NCI-H1694 (cell line): ENCODE data around the gene FOCAD.

Experiments used
- DNase-seq: peaks from one replicate; lab custom pipeline; 2025; lab: John Stamatoyannopoulos, UW

FOCAD gene

GRCh38 chr9:20880271-20880670 is 196.2 kb downstream of the FOCAD start:
- DNase-seq = no peak

GRCh38 chr9:20880675-20881074 is 196.6 kb downstream of the FOCAD start:
- no peak for DNase-seq

- peak; percentile 23 for DNase-seq
Observed at GRCh38 chr9:20884985-20885593, 201.0 kb downstream of the FOCAD start.

- no peak for DNase-seq
Observed at GRCh38 chr9:20898885-20899554, 215.0 kb downstream of the FOCAD start.

GRCh38 chr9:20903212-20903611 is 219.2 kb downstream of the FOCAD start:
- DNase-seq = no peak

- DNase-seq = no peak
Observed at GRCh38 chr9:20904995-20905394, 220.9 kb downstream of the FOCAD start.

- DNase-seq = no peak
Observed at GRCh38 chr9:20906326-20906725, 222.3 kb downstream of the FOCAD start.

- DNase-seq = no peak
Observed at GRCh38 chr9:20908461-20908860, 224.4 kb downstream of the FOCAD start.

- DNase-seq = no peak
Observed at GRCh38 chr9:20914556-20914955, 230.5 kb downstream of the FOCAD start.

GRCh38 chr9:20921362-20921761 is 237.3 kb downstream of the FOCAD start:
- DNase-seq = no peak

- no peak for DNase-seq
Observed at GRCh38 chr9:20925256-20926045, 241.4 kb downstream of the FOCAD start.

- no peak for DNase-seq
Observed at GRCh38 chr9:20929276-20929675, 245.2 kb downstream of the FOCAD start.

- no peak for DNase-seq
Observed at GRCh38 chr9:20930836-20931235, 246.8 kb downstream of the FOCAD start.

GRCh38 chr9:20940447-20941173 is 256.6 kb downstream of the FOCAD start:
- DNase-seq = no peak

- DNase-seq = peak; percentile 88
Observed at GRCh38 chr9:20941174-20941690, 257.2 kb downstream of the FOCAD start.

GRCh38 chr9:20944507-20944906 is 260.4 kb downstream of the FOCAD start:
- DNase-seq = no peak

- no peak for DNase-seq
Observed at GRCh38 chr9:20945269-20945668, 261.2 kb downstream of the FOCAD start.

GRCh38 chr9:20945856-20946255 is 261.8 kb downstream of the FOCAD start:
- DNase-seq = no peak

GRCh38 chr9:20948703-20949102 is 264.6 kb downstream of the FOCAD start:
- no peak for DNase-seq

- DNase-seq = no peak
Observed at GRCh38 chr9:20950707-20951106, 266.6 kb downstream of the FOCAD start.

- DNase-seq = no peak
Observed at GRCh38 chr9:20962536-20963225, 278.6 kb downstream of the FOCAD start.

- no peak for DNase-seq
Observed at GRCh38 chr9:20972684-20973083, 288.6 kb downstream of the FOCAD start.
